Measurements from ENCODE around the gene C11orf68.
"Not testable (repeated sequence)": the region's sequence is repeated elsewhere in the genome, so short reads cannot be mapped to it uniquely, and the experiment has no call there.

GRCh38 chr11:65950711-65951110, 31.8 kb upstream of the C11orf68 start:
- not testable (repeated sequence) for TF ChIP-seq EZH2 (IDR thresholded peaks at IDR 0.05; ENCODE audit: borderline replicate concordance, insufficient read depth, low read depth, low read length, poor library complexity, severe bottlenecking); CTCF (IDR thresholded peaks at IDR 0.05)
